ENCODE results near the gene VAV2.

GRCh38 chr9:133824802-133825186 lies 167.3 kb downstream of the VAV2 start:
- TF ChIP-seq, protein P1, sequence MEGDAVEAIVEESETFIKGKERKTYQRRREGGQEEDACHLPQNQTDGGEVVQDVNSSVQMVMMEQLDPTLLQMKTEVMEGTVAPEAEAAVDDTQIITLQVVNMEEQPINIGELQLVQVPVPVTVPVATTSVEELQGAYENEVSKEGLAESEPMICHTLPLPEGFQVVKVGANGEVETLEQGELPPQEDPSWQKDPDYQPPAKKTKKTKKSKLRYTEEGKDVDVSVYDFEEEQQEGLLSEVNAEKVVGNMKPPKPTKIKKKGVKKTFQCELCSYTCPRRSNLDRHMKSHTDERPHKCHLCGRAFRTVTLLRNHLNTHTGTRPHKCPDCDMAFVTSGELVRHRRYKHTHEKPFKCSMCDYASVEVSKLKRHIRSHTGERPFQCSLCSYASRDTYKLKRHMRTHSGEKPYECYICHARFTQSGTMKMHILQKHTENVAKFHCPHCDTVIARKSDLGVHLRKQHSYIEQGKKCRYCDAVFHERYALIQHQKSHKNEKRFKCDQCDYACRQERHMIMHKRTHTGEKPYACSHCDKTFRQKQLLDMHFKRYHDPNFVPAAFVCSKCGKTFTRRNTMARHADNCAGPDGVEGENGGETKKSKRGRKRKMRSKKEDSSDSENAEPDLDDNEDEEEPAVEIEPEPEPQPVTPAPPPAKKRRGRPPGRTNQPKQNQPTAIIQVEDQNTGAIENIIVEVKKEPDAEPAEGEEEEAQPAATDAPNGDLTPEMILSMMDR (IDR thresholded peaks at IDR 0.05), result no peak
- TF ChIP-seq MAFK (IDR thresholded peaks at IDR 0.05; ENCODE audit: partially characterized antibody), result no peak
- TF ChIP-seq CEBPB (IDR thresholded peaks at IDR 0.05), result no peak

Measured in A549 (cell line).